Adrenal gland (tissue), 12 donors: Measurements from ENCODE around the gene PRDM16. TPM values are rescaled to one million over a fixed set of nuclear protein-coding genes. Genes with fewer than 3 reads are reported as not detected.
"Not testable (repeated sequence)": the region's sequence is repeated elsewhere in the genome, so short reads cannot be mapped to it uniquely, and the experiment has no call there.

Experiments used
- DNase-seq, 7 donors: peaks; one replicate each; pipeline ENCODE4 v3.0.0-alpha.2; 2019 to 2020
- H3K27ac ChIP-seq, 5 donors: fragments of 200-600 bp; sonication (generic) in 4 of 5; 1 replicate in 3 of 5; 2 replicates in 2 of 5; pipeline versions ENCODE4 v1.5.1 to v1.8.0; 2016 to 2020; ENCODE audit warnings: mild to moderate bottlenecking in 1 of 5
- H3K27me3 ChIP-seq: fragments of 200-600 bp; 2 replicates; pipeline ENCODE4 v1.8.0; 2021
- H3K36me3 ChIP-seq, 2 donors: fragments of 200-600 bp; replicated peaks in 1 of 2; 1 replicate in 1 of 2; 2 replicates in 1 of 2; pipeline versions ENCODE4 v1.5.1 to v1.8.0; 2018 to 2022
- H3K4me1 ChIP-seq, 2 donors: fragments of 200-600 bp; replicated peaks in 1 of 2; 1 replicate in 1 of 2; 2 replicates in 1 of 2; pipeline versions ENCODE4 v1.5.1 to v1.8.0; 2018 to 2021
- H3K4me3 ChIP-seq, 4 donors: fragments of 200-600 bp; sonication (generic) in 3 of 4; one replicate each; pipeline ENCODE4 v1.5.1; 2016 to 2018
- H3K9me3 ChIP-seq, 3 donors: fragments of 200-600 bp; sonication (generic) in 1 of 3; replicated peaks in 1 of 3; 1 replicate in 2 of 3; 2 replicates in 1 of 3; pipeline versions ENCODE4 v1.5.1 to v1.8.0; 2016 to 2021
- CTCF ChIP-seq, 6 experiments: fragments of 450-650 bp in 4 of 6; fragments of 200-600 bp in 2 of 6; sonication (generic) in 1 of 6; IDR thresholded peaks; 1 replicate in 5 of 6; 2 replicates in 1 of 6; pipeline versions ENCODE4 v1.5.1 to v1.8.0; 2016 to 2021; ENCODE audit warnings: antibody characterized with exemption in 6 of 6, mild to moderate bottlenecking in 2 of 6, moderate library complexity in 1 of 6
- POLR2A ChIP-seq, 2 donors: fragments of 450-650 bp; IDR thresholded peaks; one replicate each; pipeline ENCODE4 v1.6.1; 2017; ENCODE audit warnings: antibody characterized with exemption in 2 of 2, mild to moderate bottlenecking in 2 of 2, moderate library complexity in 1 of 2
- WGBS, 4 donors: extraction: QIAGEN DNeasy Blood & Tissue Kit in 2 of 4; methylation state at CpG; one replicate each; pipeline versions ENCODE4 v1.1.5 to v1.1.7; 2013 to 2017; 5-methylcytosine and 5-hydroxymethylcytosine counted together
- intact Hi-C, 2 donors: fragments of 100-400 bp; cut with DNase I; formaldehyde crosslinking; loops; one replicate each; pipeline versions ENCODE4 v1.14.1 to v1.15.0; 2022 to 2023
- polyA plus RNA-seq, 3 donors: library from polyadenylated mRNA; stranded (reverse); fragments of 200-250 nt in 2 of 3; fragments of 350-450 nt in 1 of 3; fragmentation: Illumina TruSeq in 1 of 3; extraction: RNeasy Lipid Tissue Mini Kit (QIAGEN cat#74804) in 1 of 3; gene quantifications; one replicate each; pipeline ENCODE4 v1.2.3, GENCODE V29; 2013 to 2014
- total RNA-seq, 9 donors: library from RNA; depleted of rRNA in 4 of 9; stranded (reverse); fragments of >200 nt in 4 of 9; fragments of 120-200 nt in 1 of 9; fragmentation: NEBNext Ultra II Directional in 1 of 9; extraction: Animal tissue kit (Norgen Biotek cat#: 25700) in 1 of 9; gene quantifications; one replicate each; pipeline versions ENCODE4 v1.1.0 to v1.2.4, GENCODE V29; 2013 to 2023
- donor health status: healthy with polysubstance abuse.
- donor health status: Bipolar disorder and iron deficiency.
- donor health status: DM: yes; HTN: yes; CAD: no.
- donor health status: DM: no; HTN: no; CAD: no.
- donor health status: DM: no; HTN: no; CAD: no.
- donor health status: DM: yes; HTN: yes; CAD: no.

The PRDM16 gene
- total and polyA plus RNA-seq, 12 donors: 0.04 to 2.8 (median 0.61) TPM; not detected in 1

GRCh38 chr1:3163356-3163755 lies 94.4 kb downstream of the PRDM16 start:
- H3K4me1 ChIP-seq: no peaks in the 10 kb centered on the region
- TF ChIP-seq CTCF (IDR thresholded peaks at IDR 0.05): no peak
- no peak for TF ChIP-seq POLR2A (IDR thresholded peaks at IDR 0.05)
- DNase-seq: no peak
- no peak overlapping the region for H3K4me3 ChIP-seq
- H3K9me3 ChIP-seq: no peaks in the 10 kb centered on the region
- H3K27ac ChIP-seq: no peak overlapping the region
- no peaks in the 10 kb centered on the region for H3K27me3 ChIP-seq
- WGBS, 4 donors: 80 to 100% (median 81%) methylated on average over 3 to 15 of the region's 15 CpGs
- H3K36me3 ChIP-seq: no peaks in the 10 kb centered on the region
- intact Hi-C loops: no loop called here

GRCh38 chr1:3164671-3165070 lies 95.7 kb downstream of the PRDM16 start:
- 73 to 90% (median 76%) methylated on average over 12 to 21 of the region's 21 CpGs for WGBS, 4 donors
- H3K4me1 ChIP-seq: no peaks in the 10 kb centered on the region
- no peak for DNase-seq
- intact Hi-C loops: no loop called here
- no peak for TF ChIP-seq POLR2A (IDR thresholded peaks at IDR 0.05)
- H3K36me3 ChIP-seq: no peaks in the 10 kb centered on the region
- H3K4me3 ChIP-seq: no peak overlapping the region
- no peak overlapping the region for H3K27ac ChIP-seq
- H3K27me3 ChIP-seq: no peaks in the 10 kb centered on the region
- no peaks in the 10 kb centered on the region for H3K9me3 ChIP-seq

- DNase-seq, H3K27ac ChIP-seq, intact Hi-C loops, H3K27me3 ChIP-seq, H3K4me1 ChIP-seq, H3K4me3 ChIP-seq, H3K36me3 ChIP-seq, H3K9me3 ChIP-seq: not testable (repeated sequence)
- 60 to 74% methylated on average over 1 of the region's 1 CpG; no CpG with 5 or more reads in 2 of the 4 donors for WGBS, 4 donors
Observed at GRCh38 chr1:3165189-3165588, 96.2 kb downstream of the PRDM16 start.

GRCh38 chr1:3166206-3166918 lies 97.4 kb downstream of the PRDM16 start:
- Histone ChIP-seq H3K4me1 (peaks cover 14 to 16% of the 10 kb centered on the region in 2 donors), H3K27ac (no peak overlapping the region), H3K27me3 (no peaks in the 10 kb centered on the region), H3K36me3 (no peaks in the 10 kb centered on the region), H3K9me3 (no peaks in the 10 kb centered on the region), H3K4me3 (no peak overlapping the region)
- 92 to 97% (median 93%) methylated on average over 22 to 32 of the region's 32 CpGs for WGBS, 4 donors
- no peak for TF ChIP-seq CTCF (IDR thresholded peaks at IDR 0.05)
- intact Hi-C loops: no loop called here
- DNase-seq: no peak

- Histone ChIP-seq H3K4me3 (no peak overlapping the region), H3K4me1 (peaks cover 18 to 22% of the 10 kb centered on the region in 2 donors), H3K27me3 (no peaks in the 10 kb centered on the region), H3K27ac (no peak overlapping the region), H3K36me3 (no peaks in the 10 kb centered on the region), H3K9me3 (no peaks in the 10 kb centered on the region)
- intact Hi-C loops: no loop called here
- TF ChIP-seq CTCF (IDR thresholded peaks at IDR 0.05): no peak
- WGBS, 4 donors: 79 to 86% (median 84%) methylated on average over 10 to 14 of the region's 14 CpGs
- no peak for DNase-seq
Observed at GRCh38 chr1:3167255-3167654, 98.3 kb downstream of the PRDM16 start.
